Activated CD4-positive, alpha-beta memory T cell treated with anti-CD3 and anti-CD28 coated beads, Interleukin-2, amount 10 ng/mL, durations not matched to agents 7 days and 5 days (primary cell): Measurements from ENCODE around the gene GRIA2. TPM values are rescaled to one million over a fixed set of nuclear protein-coding genes. Genes with fewer than 3 reads are reported as not detected.

ENCODE experiments used
- CTCF ChIA-PET: fragments of 350-600 bp; sonication (Branson Sonifier 250); formaldehyde crosslinking; loops from one replicate; lab custom pipeline; 2021; ENCODE audit warnings: antibody characterized with exemption, inconsistent platforms; lab: Charles Lee
- POLR2A ChIA-PET: fragments of 350-600 bp; sonication (Branson Sonifier 250); formaldehyde crosslinking; loops from one replicate; lab custom pipeline; 2021; ENCODE audit warnings: antibody characterized with exemption; lab: Charles Lee
- DNase-seq: peaks from one replicate; pipeline ENCODE4 v3.0.0-alpha.2; 2020
- H3K27ac Mint-ChIP-seq: one replicate; pipeline ENCODE4 v1.8.0; 2021; ENCODE audit warnings: mild to moderate bottlenecking, mixed read lengths
- H3K27me3 Mint-ChIP-seq: one replicate; pipeline ENCODE4 v1.8.0; 2021; ENCODE audit warnings: mixed read lengths
- H3K36me3 Mint-ChIP-seq: one replicate; pipeline ENCODE4 v1.8.0; 2021; ENCODE audit warnings: low read depth, mixed read lengths
- H3K4me1 Mint-ChIP-seq: one replicate; pipeline ENCODE4 v1.8.0; 2021; ENCODE audit warnings: mixed read lengths
- H3K4me3 Mint-ChIP-seq: one replicate; pipeline ENCODE4 v1.8.0; 2021; ENCODE audit warnings: mild to moderate bottlenecking, mixed read lengths
- H3K9me3 Mint-ChIP-seq: one replicate; pipeline ENCODE4 v1.8.0; 2021; ENCODE audit warnings: mixed read lengths
- total RNA-seq, 2 experiments: library from RNA; stranded (reverse); gene quantifications; one replicate each; pipeline ENCODE4 v1.2.3, GENCODE V29; 2021

GRIA2 gene
- total RNA-seq, 2 experiments from 2014 or later = not detected

GRCh38 chr4:157280673-157281072 is 60.1 kb downstream of the GRIA2 start:
- H3K36me3 Mint-ChIP-seq = no peaks in the 10 kb centered on the region
- no peak overlapping the region for H3K4me3 Mint-ChIP-seq
- ChIA-PET POLR2A (no interaction called here), CTCF (no interaction called here)
- DNase-seq = no peak
- no peaks in the 10 kb centered on the region for H3K4me1 Mint-ChIP-seq
- no peaks in the 10 kb centered on the region for H3K27me3 Mint-ChIP-seq
- no peaks in the 10 kb centered on the region for H3K9me3 Mint-ChIP-seq
- H3K27ac Mint-ChIP-seq = no peak overlapping the region

- H3K4me1 Mint-ChIP-seq = no peaks in the 10 kb centered on the region
- no peaks in the 10 kb centered on the region for H3K27me3 Mint-ChIP-seq
- ChIA-PET CTCF (no interaction called here), POLR2A (no interaction called here)
- no peaks in the 10 kb centered on the region for H3K36me3 Mint-ChIP-seq
- H3K9me3 Mint-ChIP-seq = no peaks in the 10 kb centered on the region
- DNase-seq = no peak
- H3K4me3 Mint-ChIP-seq = no peak overlapping the region
- H3K27ac Mint-ChIP-seq = no peak overlapping the region
Observed at GRCh38 chr4:157282019-157282418, 61.5 kb downstream of the GRIA2 start.

- Mint-ChIP-seq H3K27me3 (no peaks in the 10 kb centered on the region), H3K4me3 (no peak overlapping the region), H3K9me3 (no peaks in the 10 kb centered on the region), H3K27ac (no peak overlapping the region), H3K36me3 (no peaks in the 10 kb centered on the region), H3K4me1 (no peaks in the 10 kb centered on the region)
- no peak for DNase-seq
- POLR2A ChIA-PET = no interaction called here
- CTCF ChIA-PET = no interaction called here
Observed at GRCh38 chr4:157287445-157287844, 66.9 kb downstream of the GRIA2 start.

GRCh38 chr4:157290622-157291021 is 70.1 kb downstream of the GRIA2 start:
- Mint-ChIP-seq H3K27me3 (no peaks in the 10 kb centered on the region), H3K4me3 (no peak overlapping the region), H3K9me3 (no peaks in the 10 kb centered on the region), H3K36me3 (no peaks in the 10 kb centered on the region), H3K4me1 (no peaks in the 10 kb centered on the region), H3K27ac (no peak overlapping the region)
- ChIA-PET POLR2A (no interaction called here), CTCF (no interaction called here)
- no peak for DNase-seq

- no peaks in the 10 kb centered on the region for H3K36me3 Mint-ChIP-seq
- H3K9me3 Mint-ChIP-seq = no peaks in the 10 kb centered on the region
- no peaks in the 10 kb centered on the region for H3K4me1 Mint-ChIP-seq
- H3K27me3 Mint-ChIP-seq = no peaks in the 10 kb centered on the region
- ChIA-PET POLR2A (no interaction called here), CTCF (no interaction called here)
- H3K4me3 Mint-ChIP-seq = no peak overlapping the region
- DNase-seq = no peak
- H3K27ac Mint-ChIP-seq = no peak overlapping the region
Observed at GRCh38 chr4:157291071-157291470, 70.5 kb downstream of the GRIA2 start.

- Mint-ChIP-seq H3K27ac (no peak overlapping the region), H3K4me1 (no peaks in the 10 kb centered on the region), H3K9me3 (peaks cover 3% of the 10 kb centered on the region), H3K36me3 (no peaks in the 10 kb centered on the region), H3K4me3 (no peak overlapping the region), H3K27me3 (no peaks in the 10 kb centered on the region)
- CTCF ChIA-PET = no interaction called here
- no peak for DNase-seq
- POLR2A ChIA-PET = no interaction called here
Observed at GRCh38 chr4:157293673-157294072, 73.1 kb downstream of the GRIA2 start.

GRCh38 chr4:157294575-157294974 is 74.0 kb downstream of the GRIA2 start:
- Mint-ChIP-seq H3K4me3 (no peak overlapping the region), H3K4me1 (no peaks in the 10 kb centered on the region), H3K9me3 (peaks cover 3% of the 10 kb centered on the region), H3K27me3 (no peaks in the 10 kb centered on the region), H3K36me3 (no peaks in the 10 kb centered on the region), H3K27ac (no peak overlapping the region)
- ChIA-PET POLR2A (no interaction called here), CTCF (no interaction called here)
- no peak for DNase-seq

GRCh38 chr4:157300701-157301100 is 80.2 kb downstream of the GRIA2 start:
- Mint-ChIP-seq H3K4me3 (no peak overlapping the region), H3K36me3 (no peaks in the 10 kb centered on the region), H3K27ac (no peak overlapping the region), H3K27me3 (no peaks in the 10 kb centered on the region), H3K4me1 (no peaks in the 10 kb centered on the region), H3K9me3 (peaks cover 6% of the 10 kb centered on the region)
- DNase-seq = no peak
- CTCF ChIA-PET = no interaction called here
- POLR2A ChIA-PET = no interaction called here

GRCh38 chr4:157303471-157303960 is 83.0 kb downstream of the GRIA2 start:
- ChIA-PET CTCF (no interaction called here), POLR2A (no interaction called here)
- no peaks in the 10 kb centered on the region for H3K4me1 Mint-ChIP-seq
- no peak for DNase-seq
- no peak overlapping the region for H3K27ac Mint-ChIP-seq
- no peaks in the 10 kb centered on the region for H3K36me3 Mint-ChIP-seq
- H3K27me3 Mint-ChIP-seq = no peaks in the 10 kb centered on the region
- H3K4me3 Mint-ChIP-seq = no peak overlapping the region
- H3K9me3 Mint-ChIP-seq = peaks cover 5% of the 10 kb centered on the region

GRCh38 chr4:157304769-157305168 is 84.2 kb downstream of the GRIA2 start:
- H3K27ac Mint-ChIP-seq = no peak overlapping the region
- ChIA-PET POLR2A (no interaction called here), CTCF (no interaction called here)
- no peak for DNase-seq
- H3K9me3 Mint-ChIP-seq = peaks cover 5% of the 10 kb centered on the region
- H3K27me3 Mint-ChIP-seq = no peaks in the 10 kb centered on the region
- H3K4me3 Mint-ChIP-seq = no peak overlapping the region
- H3K4me1 Mint-ChIP-seq = no peaks in the 10 kb centered on the region
- H3K36me3 Mint-ChIP-seq = no peaks in the 10 kb centered on the region

- ChIA-PET POLR2A (no interaction called here), CTCF (no interaction called here)
- no peaks in the 10 kb centered on the region for H3K36me3 Mint-ChIP-seq
- H3K27ac Mint-ChIP-seq = no peak overlapping the region
- peaks cover 2% of the 10 kb centered on the region for H3K9me3 Mint-ChIP-seq
- no peak for DNase-seq
- H3K27me3 Mint-ChIP-seq = no peaks in the 10 kb centered on the region
- H3K4me1 Mint-ChIP-seq = no peaks in the 10 kb centered on the region
- H3K4me3 Mint-ChIP-seq = no peak overlapping the region
Observed at GRCh38 chr4:157312702-157313101, 92.2 kb downstream of the GRIA2 start.

- no peaks in the 10 kb centered on the region for H3K27me3 Mint-ChIP-seq
- no peaks in the 10 kb centered on the region for H3K4me1 Mint-ChIP-seq
- H3K36me3 Mint-ChIP-seq = no peaks in the 10 kb centered on the region
- no peak overlapping the region for H3K4me3 Mint-ChIP-seq
- no peak for DNase-seq
- no peak overlapping the region for H3K27ac Mint-ChIP-seq
- ChIA-PET CTCF (no interaction called here), POLR2A (no interaction called here)
- H3K9me3 Mint-ChIP-seq = peaks cover 2% of the 10 kb centered on the region
Observed at GRCh38 chr4:157314906-157315305, 94.4 kb downstream of the GRIA2 start.

GRCh38 chr4:157315968-157316367 is 95.4 kb downstream of the GRIA2 start:
- ChIA-PET CTCF (no interaction called here), POLR2A (no interaction called here)
- H3K4me1 Mint-ChIP-seq = no peaks in the 10 kb centered on the region
- H3K27me3 Mint-ChIP-seq = no peaks in the 10 kb centered on the region
- no peak overlapping the region for H3K4me3 Mint-ChIP-seq
- peaks cover 2% of the 10 kb centered on the region for H3K9me3 Mint-ChIP-seq
- no peak for DNase-seq
- H3K36me3 Mint-ChIP-seq = no peaks in the 10 kb centered on the region
- no peak overlapping the region for H3K27ac Mint-ChIP-seq

- no peaks in the 10 kb centered on the region for H3K4me1 Mint-ChIP-seq
- ChIA-PET POLR2A (no interaction called here), CTCF (no interaction called here)
- no peak overlapping the region for H3K4me3 Mint-ChIP-seq
- DNase-seq = no peak
- peaks cover 3% of the 10 kb centered on the region for H3K9me3 Mint-ChIP-seq
- H3K27me3 Mint-ChIP-seq = no peaks in the 10 kb centered on the region
- no peaks in the 10 kb centered on the region for H3K36me3 Mint-ChIP-seq
- no peak overlapping the region for H3K27ac Mint-ChIP-seq
Observed at GRCh38 chr4:157320092-157320491, 99.6 kb downstream of the GRIA2 start.
